ENCODE measurements around the gene ITGB3BP.

GRCh38 chr1:63524201-63524600 lies 1.2 kb upstream of the ITGB3BP start:
- no peak for TF ChIP-seq CTCF (IDR thresholded peaks at IDR 0.05)
- no peak for TF ChIP-seq POLR2A (IDR thresholded peaks at IDR 0.05)

Data from Peyer's patch (tissue), 4 donors.